ENCODE measurements around the gene METTL2A. TPM values are rescaled to one million over a fixed set of nuclear protein-coding genes. Genes with fewer than 3 reads are reported as not detected.
"Not testable (repeated sequence)": the region's sequence is repeated elsewhere in the genome, so short reads cannot be mapped to it uniquely, and the experiment has no call there.

METTL2A gene
- total and polyA plus RNA-seq, 5 donors, result 10.6 to 17.3 (median 14.7) TPM

DNA sequence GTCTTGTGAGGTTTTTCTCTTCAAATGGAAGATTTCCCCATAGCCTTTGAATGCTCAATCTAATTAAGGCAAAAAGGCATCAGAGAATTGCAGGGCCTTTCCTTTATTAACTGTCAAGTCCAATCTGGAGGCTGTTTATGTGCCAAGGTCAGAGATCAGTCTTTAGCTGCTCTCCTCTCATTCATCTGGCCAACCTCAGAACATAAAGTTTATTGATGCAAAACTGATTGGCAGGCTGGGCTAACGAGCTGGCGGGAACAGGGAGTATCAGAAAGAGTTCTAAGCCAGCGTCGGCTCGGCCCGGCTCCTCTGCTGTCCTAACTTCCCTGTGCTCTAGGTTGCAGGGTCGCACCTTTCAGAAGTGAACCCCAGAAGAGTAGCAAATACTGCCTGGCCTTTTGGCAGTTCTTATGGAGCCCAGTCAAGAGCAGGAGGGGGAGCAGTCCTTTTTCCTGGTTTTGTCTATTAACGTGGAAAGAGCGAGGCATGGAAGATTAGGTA, 47.7 kb downstream of the METTL2A start:
- intact Hi-C loops (cut with DNase I), result not testable (repeated sequence)
- WGBS, result 56% methylated on average over 9 of the region's 9 CpGs

DNA sequence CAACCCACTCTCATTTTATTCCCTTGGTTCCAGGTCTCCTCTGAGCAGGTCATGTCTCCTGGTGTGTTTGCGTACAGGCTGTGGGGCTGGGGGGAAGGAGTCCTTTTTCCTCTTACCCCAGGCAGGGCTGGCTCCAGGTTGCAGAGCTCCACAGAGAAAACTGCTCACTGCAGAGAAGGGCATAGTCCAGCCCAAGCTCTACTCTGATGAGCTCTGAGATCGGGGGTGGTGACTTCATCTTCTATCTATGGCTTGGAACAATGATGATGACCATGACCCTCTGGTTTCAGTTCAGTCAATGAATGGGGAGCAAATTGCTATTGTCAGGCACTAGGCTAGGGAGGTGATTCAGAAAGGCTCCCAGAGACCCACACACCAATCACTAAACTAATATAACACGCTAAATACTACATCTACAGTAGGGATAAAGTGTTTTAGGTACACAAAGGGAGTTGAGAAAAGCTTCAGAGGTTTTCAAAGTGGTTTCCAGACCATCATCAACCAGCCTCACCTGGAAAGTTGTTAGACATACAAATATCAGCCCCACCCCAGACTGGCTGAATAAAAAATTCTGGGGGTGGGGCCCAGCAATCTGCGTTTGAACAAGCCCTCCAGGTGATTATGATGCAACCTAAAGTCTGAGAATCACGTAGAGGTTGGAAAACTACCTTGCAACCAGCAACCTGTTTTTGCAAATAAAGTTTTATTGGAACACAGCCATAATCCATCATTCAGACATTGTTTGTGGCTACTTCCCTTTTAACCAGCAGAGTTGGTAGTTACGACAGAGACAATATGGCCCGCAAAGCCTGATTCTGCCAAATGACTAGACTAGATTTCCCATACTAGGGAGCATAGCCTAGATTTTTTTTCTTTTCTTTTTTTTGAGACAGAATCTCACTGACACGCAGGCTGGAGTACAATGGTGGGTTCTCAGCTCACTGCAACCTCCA, 49.6 kb downstream of the METTL2A start:
- 81% methylated on average over 8 of the region's 8 CpGs for WGBS
- H3K4me1 ChIP-seq (ENCODE audit: control insufficient read depth, insufficient read depth, low read length); DNase-seq; H3K9me3 ChIP-seq (ENCODE audit: control insufficient read depth, low read length); H3K27me3 ChIP-seq (ENCODE audit: control insufficient read depth, insufficient read depth); H3K4me3 ChIP-seq (ENCODE audit: low read length); H3K27ac ChIP-seq (ENCODE audit: low read length); ATAC-seq; intact Hi-C loops (cut with DNase I): not testable (repeated sequence)

More for the DNA sequence above, 47.7 kb downstream of the METTL2A start:
- H3K27ac ChIP-seq (ENCODE audit: low read length); DNase-seq; H3K27me3 ChIP-seq (ENCODE audit: control insufficient read depth, insufficient read depth); H3K9me3 ChIP-seq (ENCODE audit: control insufficient read depth, low read length); H3K4me1 ChIP-seq (ENCODE audit: control insufficient read depth, insufficient read depth, low read length); H3K4me3 ChIP-seq (ENCODE audit: low read length): not testable (repeated sequence)
- ATAC-seq, result peak in 1 of 2 donors; percentile 12

DNA sequence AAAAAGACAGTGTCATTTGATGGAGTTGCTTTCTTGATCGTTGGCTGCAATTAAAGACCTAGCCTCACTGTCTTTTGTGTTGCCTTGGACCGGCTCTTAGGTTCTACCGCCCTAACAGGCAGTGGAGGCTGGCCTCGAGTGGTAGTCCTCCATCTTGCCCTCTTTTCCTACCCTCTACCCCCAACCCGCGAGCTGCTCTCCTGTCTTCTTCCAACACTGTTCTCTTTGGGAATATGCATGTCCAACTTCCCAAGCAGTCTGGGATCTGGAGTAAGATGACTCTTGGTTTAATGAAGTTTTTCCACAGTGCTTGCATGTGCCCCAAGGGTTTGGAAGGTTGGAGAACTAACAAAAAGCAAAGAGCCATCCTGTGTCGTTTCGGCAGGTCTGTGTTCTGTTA, 53.4 kb downstream of the METTL2A start:
- H3K27ac ChIP-seq (ENCODE audit: low read length); DNase-seq; ATAC-seq; intact Hi-C loops (cut with DNase I); H3K4me1 ChIP-seq (ENCODE audit: control insufficient read depth, insufficient read depth, low read length); H3K27me3 ChIP-seq (ENCODE audit: control insufficient read depth, insufficient read depth); H3K9me3 ChIP-seq (ENCODE audit: control insufficient read depth, low read length): not testable (repeated sequence)
- H3K4me3 ChIP-seq (ENCODE audit: low read length), result peak overlapping the region; percentile 99
- WGBS, result 92% methylated on average over 8 of the region's 8 CpGs

DNA sequence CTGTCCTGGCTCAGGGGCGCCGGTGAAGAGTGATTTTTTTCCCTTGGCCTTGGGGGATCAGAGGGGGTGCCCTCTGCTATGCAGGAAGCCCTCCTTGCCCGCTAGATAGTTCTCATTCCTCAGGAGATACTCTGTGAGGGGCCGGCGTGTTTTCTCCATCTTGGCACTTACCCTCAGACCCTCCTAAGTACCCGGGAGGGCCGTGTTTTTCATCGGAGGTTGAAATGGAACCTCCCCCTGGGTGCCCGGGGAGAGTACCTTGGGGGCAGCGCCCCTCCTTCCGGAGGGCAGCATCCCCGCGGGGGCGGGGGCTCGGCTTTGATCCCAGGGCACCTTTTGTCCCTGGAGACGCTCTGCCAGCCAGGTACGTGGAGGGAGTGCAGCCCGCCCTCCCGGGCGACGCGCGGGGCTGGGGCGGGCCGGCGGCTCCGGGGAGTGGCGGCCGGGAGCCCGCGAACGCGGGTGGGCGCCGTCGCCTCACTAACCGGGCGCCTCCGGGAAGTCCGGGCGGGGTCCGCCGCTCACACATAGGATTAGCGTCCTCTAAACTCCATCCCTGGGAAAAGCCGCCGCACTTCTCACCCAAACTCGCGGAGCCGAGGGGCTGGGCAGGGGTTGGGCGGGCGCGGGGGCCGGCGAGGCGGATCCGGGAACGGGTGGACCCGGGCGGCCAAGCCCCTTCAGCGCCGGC, 54.2 kb downstream of the METTL2A start:
- intact Hi-C loops (cut with DNase I); H3K9me3 ChIP-seq (ENCODE audit: control insufficient read depth, low read length); H3K4me1 ChIP-seq (ENCODE audit: control insufficient read depth, insufficient read depth, low read length); H3K27me3 ChIP-seq (ENCODE audit: control insufficient read depth, insufficient read depth): not testable (repeated sequence)
- ATAC-seq (peak; percentile 48 to 54), DNase-seq (peak in 2 of 3 donors; percentile 51 to 75)
- Histone ChIP-seq H3K27ac (ENCODE audit: low read length) (peak overlapping the region; percentile 77), H3K4me3 (ENCODE audit: low read length) (peak overlapping the region; percentile 99)
- under 1% methylated on average over 60 of the region's 61 CpGs for WGBS

DNA sequence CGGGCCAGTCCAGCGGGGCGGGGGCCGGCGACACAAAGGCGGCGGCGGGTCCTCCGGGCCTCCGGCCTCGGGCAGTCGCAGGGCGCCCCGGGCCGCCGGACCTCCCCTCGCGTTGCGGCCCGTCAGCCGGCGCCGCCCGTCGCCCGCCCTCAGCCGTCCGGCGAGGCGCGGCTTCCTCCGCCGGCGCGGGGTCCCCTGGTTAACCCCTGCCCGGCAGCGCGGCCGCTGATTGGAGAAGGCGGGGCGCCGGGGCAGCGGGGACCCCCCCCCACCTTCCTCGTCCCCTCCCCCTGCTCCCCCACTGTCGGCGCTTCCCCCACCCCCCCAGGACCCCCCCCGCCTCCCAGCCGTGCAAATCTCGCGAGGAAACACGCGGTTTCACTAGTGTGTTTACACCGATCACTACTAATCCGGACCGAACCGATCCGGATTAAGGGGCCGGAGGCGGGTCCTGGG, 54.8 kb downstream of the METTL2A start, which contains the start of gene TLK2:
TLK2 (plus strand) TSS at position 402 of the 456 bp plus-strand sequence. CDS start 2,301 bp downstream, outside the sequence.
- intact Hi-C loops (cut with DNase I), result no loop called here
- H3K4me1 ChIP-seq (ENCODE audit: control insufficient read depth, insufficient read depth, low read length), result no peaks in the 10 kb centered on the region
- peak within 1 kb of the TSS; percentile 88 for H3K27ac ChIP-seq (ENCODE audit: low read length)
- H3K4me3 ChIP-seq (ENCODE audit: low read length), result peak within 1 kb of the TSS; percentile 99
- no peaks in the 10 kb centered on the region for H3K9me3 ChIP-seq (ENCODE audit: control insufficient read depth, low read length)
- WGBS, result under 1% methylated on average over 58 of the region's 59 CpGs
- DNase-seq, result peak; percentile 87 to 93 (median 93)
- ATAC-seq, result peak; percentile 88 to 92
- no peaks in the 10 kb centered on the region for H3K27me3 ChIP-seq (ENCODE audit: control insufficient read depth, insufficient read depth)

DNA sequence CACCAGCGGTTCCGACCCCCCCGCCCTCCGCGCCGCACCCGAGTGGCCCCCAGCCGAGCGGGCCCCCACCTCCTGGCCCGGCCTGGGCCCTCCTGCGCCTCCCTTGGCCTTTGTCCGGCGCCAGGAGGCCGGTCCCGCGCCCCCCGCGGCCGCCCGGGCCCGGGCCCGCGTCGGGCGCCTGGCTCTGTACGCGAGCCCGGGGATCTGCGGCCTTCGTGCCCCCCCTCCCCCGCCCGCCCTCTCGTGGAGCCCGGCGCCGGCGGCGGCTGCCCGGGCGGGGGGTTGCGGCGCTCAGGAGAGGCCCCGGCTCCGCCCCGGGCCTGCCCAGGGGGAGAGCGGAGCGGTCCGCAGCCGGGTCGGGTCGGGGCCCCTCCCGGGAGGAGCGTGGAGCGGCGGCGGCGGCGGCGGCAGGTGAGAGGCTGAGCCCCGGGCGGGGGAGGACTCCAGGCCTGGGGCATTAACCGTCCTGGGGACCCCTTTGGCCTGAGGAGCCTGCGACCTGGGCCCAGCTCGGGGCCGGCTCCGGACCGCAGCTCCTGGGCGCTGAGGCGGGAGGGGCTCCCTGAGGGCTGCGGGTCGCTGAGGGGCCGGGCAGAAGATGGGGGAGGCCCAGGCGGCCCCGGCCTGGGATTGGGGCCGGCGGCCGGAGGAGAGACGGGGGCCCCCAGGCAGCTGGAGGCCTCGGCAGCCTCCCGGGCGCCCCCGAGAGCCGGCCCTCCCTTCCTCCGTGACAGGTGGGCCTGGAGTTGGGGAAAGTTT, 55.4 kb downstream of the METTL2A start:
- H3K27me3 ChIP-seq (ENCODE audit: control insufficient read depth, insufficient read depth); H3K4me1 ChIP-seq (ENCODE audit: control insufficient read depth, insufficient read depth, low read length); intact Hi-C loops (cut with DNase I); H3K9me3 ChIP-seq (ENCODE audit: control insufficient read depth, low read length): not testable (repeated sequence)
- peak; percentile 47 to 60 for ATAC-seq
- 5% methylated on average over 73 of the region's 84 CpGs for WGBS
- H3K4me3 ChIP-seq (ENCODE audit: low read length), result peak overlapping the region; percentile 99
- H3K27ac ChIP-seq (ENCODE audit: low read length), result peak overlapping the region; percentile 88
- peak; percentile 39 to 80 (median 65) for DNase-seq

DNA sequence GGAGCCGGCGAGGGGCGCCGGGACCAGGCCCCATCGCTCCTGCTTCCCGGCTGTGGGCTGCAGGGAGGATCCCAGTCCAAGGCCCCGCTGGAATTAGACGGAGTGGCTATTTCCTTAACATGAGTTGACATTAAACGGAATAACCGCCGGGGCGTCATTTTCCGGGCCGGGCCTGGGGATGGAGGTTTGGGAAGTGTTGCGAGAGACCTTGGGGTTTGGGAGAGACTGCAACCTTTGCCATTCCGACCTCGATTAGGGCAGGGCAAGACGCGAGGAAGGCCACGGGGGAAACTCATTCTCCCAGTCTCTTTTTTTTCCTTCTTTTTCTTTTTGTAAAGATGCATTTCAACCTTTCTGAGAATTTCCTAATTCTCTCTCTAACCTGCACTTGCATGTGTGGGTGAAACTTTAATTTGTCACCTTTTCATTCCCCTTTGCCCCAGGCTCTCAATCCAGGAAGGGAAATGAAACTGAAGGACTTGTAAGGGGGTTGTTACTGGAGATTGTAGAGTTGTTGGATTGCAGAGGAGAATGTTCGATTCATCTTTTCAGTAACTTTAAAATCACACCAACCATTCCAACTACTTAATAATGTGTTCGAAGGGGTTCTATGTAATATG, 56.1 kb downstream of the METTL2A start:
- peak overlapping the region; percentile 88 for H3K27ac ChIP-seq (ENCODE audit: low read length)
- H3K4me1 ChIP-seq (ENCODE audit: control insufficient read depth, insufficient read depth, low read length); intact Hi-C loops (cut with DNase I); H3K9me3 ChIP-seq (ENCODE audit: control insufficient read depth, low read length); H3K27me3 ChIP-seq (ENCODE audit: control insufficient read depth, insufficient read depth): not testable (repeated sequence)
- 1% methylated on average over 19 of the region's 22 CpGs for WGBS
- peak overlapping the region; percentile 99 for H3K4me3 ChIP-seq (ENCODE audit: low read length)
- ATAC-seq (peak in 1 of 2 donors; percentile 1), DNase-seq (peak; percentile 46 to 69 (median 66))

DNA sequence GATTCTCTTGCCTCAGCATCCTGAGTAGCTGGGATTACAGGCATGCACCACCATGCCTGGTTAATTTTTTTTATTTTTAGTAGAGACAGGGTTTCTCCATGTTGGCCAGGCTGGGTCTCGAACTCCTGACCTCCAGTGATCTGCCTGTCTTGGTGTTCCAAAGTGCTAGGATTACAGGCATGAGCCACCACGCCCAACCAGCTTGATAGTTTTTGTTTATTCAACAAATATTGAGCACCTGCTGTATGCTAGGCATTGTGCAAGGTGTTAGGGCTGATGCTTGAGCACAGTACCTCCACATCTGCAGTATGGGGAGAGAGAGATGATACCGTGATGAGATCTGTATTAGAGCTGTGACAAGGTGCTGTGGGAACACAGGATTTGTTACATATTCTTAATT, 58.9 kb downstream of the METTL2A start:
- H3K4me3 ChIP-seq (ENCODE audit: low read length); ATAC-seq; intact Hi-C loops (cut with DNase I); DNase-seq; H3K27ac ChIP-seq (ENCODE audit: low read length); H3K4me1 ChIP-seq (ENCODE audit: control insufficient read depth, insufficient read depth, low read length); H3K9me3 ChIP-seq (ENCODE audit: control insufficient read depth, low read length); H3K27me3 ChIP-seq (ENCODE audit: control insufficient read depth, insufficient read depth): not testable (repeated sequence)
- WGBS, result 84% methylated on average over 3 of the region's 3 CpGs

DNA sequence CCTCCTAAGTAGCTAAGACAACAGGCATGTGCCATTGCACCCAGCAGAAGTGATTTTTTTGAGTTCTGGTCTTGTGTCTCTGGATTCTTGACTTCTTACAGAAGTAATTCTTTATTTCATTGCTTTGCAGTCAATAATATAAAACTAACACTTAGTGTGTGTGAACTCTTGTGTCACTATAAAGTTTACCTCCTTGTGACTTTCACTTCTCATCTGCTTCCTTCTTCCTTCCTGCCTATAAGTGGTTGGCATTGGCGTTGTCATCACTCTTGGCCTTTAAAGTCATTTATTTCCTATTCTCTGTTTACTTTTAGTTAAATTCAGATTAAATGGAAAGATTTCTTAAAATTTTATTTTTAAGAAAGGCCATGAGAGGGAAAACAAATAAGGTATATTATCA, 67.3 kb downstream of the METTL2A start:
- H3K9me3 ChIP-seq (ENCODE audit: control insufficient read depth, low read length); intact Hi-C loops (cut with DNase I); DNase-seq; ATAC-seq; H3K27ac ChIP-seq (ENCODE audit: low read length); H3K4me1 ChIP-seq (ENCODE audit: control insufficient read depth, insufficient read depth, low read length); H3K27me3 ChIP-seq (ENCODE audit: control insufficient read depth, insufficient read depth); H3K4me3 ChIP-seq (ENCODE audit: low read length): not testable (repeated sequence)
- WGBS, result 68% methylated on average over 1 of the region's 1 CpG

DNA sequence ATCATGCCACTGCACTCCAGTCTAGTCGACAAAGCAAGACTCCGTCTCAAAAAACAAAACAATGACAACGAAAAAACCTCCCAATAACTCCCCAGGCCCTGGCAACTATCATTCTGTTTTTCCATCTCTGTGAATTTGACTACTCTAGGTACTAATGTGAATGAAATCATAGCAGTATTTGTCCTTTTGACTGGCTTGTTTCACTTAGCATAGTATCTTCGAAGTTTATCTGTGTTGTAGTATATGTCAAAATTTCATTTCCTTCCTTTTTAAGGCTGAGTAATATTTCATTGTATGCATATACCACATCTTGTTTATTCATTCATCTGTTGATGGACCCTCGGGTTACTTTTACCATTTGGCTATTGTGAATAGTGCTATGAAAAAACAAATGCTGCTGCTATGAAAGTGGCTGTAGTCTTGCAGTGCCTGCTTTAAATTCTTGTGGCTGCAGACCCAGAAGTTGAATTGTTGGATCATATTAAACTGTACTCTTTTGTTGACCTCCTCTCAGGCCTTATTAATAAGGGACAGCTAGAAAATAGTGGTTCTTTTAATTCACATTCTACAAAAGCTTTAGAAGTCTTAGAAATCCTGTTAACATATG, 69.5 kb downstream of the METTL2A start:
- H3K27me3 ChIP-seq (ENCODE audit: control insufficient read depth, insufficient read depth); ATAC-seq; intact Hi-C loops (cut with DNase I); H3K4me1 ChIP-seq (ENCODE audit: control insufficient read depth, insufficient read depth, low read length); H3K27ac ChIP-seq (ENCODE audit: low read length); H3K9me3 ChIP-seq (ENCODE audit: control insufficient read depth, low read length); DNase-seq; H3K4me3 ChIP-seq (ENCODE audit: low read length): not testable (repeated sequence)
- WGBS, result 85% methylated on average over 5 of the region's 5 CpGs
